SKM-1 treated with dmso at 0.1 percent for 144 hours (cell line): ENCODE results near the gene PTPN23.
A peak's percentile ranks its signal among the peaks of the same experiment; 100 is the strongest.
"Not testable (repeated sequence)": the region's sequence is repeated elsewhere in the genome, so short reads cannot be mapped to it uniquely, and the experiment has no call there.

ENCODE experiments used
- DNase-seq: peaks from one replicate; lab custom pipeline; 2025; ENCODE audit not compliant: unreplicated experiment; lab: John Stamatoyannopoulos, UW

The PTPN23 gene

DNA sequence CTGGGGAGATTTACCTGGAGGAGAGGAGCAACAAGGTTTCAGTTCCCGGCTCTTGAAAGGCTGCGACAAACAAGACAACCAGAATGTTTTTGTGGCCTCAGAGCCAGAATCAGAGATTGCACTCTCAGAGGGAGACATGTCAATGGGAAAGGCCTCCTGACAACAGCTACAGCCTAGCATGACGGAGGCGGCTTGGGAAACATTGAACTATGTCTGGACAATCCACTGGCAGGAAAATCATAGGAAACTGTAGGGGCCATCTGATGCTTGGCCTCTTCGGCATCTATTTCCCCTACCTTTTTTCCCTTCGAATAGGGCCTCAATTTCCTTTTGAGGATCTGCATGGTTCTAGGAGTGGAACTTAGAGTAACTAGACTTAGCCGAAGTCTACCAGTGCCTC lies 13.2 kb upstream of the PTPN23 start:
- no peak for DNase-seq

DNA sequence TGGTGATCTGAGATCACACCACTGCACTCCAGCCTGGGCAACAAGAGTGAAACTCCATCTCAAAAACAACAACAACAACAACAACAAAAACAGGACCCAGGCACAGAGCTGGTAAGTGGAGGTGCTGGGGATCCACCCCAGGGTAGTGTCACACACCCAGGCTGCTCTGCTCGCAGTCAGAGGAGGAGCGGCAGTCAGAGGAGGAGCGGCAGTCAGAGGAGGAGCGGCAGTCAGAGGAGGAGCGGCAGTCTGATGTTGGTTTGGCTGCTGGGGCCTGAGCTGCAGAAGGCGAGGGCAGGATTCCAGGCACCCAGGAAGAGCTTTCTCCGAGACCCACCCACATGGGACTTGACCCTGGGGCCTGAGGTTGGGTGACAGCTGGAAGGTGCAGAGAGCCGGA lies 10.8 kb upstream of the PTPN23 start:
- not testable (repeated sequence) for DNase-seq

DNA sequence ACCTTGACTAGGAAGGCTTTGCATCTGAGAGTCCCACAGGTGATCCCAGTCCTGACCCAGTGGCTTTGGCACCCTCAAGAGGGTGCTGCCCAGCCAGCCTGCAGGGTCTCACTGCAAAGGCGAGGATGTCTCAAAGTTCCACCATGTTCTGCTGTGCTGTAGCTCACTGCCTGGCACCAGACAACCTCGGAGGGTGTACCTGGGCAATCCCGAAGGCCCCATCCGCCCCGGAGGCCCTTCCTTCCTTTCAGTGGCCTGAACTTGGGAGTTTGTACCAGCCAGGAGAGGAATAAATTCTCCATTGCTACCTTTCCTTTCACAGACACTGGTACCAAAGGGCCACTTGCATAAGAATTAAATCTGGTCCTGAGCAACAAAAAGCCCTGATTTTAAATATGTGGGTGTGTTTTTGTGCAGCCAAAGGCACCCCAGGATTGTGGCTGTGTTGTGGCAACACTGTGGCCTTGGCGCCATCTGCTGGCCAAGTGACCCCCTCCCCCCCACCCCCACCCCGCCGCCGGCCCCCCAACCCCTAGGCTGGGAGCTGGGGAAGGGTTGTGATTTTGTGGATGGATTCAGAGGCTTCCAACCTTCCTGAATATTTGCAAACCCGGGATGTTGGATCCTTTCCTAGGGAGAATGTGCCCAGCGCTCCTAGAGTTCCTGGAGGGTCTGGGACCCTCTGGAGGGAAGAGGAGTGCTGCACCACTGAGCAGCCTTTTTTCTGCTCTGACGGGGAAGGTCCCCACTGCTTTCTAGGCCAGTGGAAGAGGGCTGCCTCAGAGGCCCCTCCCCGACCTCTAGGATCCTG lies 9.7 kb upstream of the PTPN23 start:
- no peak for DNase-seq

DNA sequence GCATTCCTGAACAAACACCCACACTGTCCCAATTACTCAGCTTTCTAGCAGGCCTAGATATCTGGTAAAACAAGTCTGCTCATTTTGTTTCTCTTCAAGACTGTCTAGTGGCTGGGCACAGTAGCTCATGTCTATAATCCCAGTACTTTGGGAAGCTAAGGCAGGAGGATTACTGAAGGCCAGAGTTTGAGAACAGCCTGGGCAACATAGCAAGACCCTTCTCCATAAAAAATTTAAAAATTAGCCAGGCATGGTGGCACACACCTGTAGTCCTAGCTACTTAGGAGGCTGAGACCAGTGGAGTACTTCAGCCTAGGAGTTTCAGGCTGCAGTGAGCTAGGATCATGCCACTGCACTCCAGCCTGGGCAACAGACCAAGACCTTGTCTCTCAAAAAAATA lies 6.2 kb upstream of the PTPN23 start:
- DNase-seq, result no peak

DNA sequence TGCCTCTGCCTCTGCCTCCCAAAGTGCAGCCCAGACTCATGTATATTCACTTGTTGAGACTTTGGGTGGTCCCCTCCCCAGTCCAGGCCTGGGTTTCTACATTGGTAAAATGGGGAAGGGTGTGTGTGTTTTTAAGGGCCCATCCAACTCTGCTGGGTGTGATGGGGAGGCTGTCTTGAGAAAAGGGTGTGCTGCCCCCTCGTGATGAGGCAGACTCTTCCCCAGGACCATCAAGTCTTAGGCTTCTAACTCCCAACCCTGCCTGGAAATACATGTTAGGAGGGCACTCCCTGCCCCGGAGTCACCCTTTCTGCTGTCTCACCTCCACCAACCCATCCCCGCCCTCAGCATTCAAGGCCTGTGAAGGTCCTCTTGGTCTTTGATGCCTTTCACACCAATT lies 4.4 kb upstream of the PTPN23 start:
- DNase-seq, result no peak

DNA sequence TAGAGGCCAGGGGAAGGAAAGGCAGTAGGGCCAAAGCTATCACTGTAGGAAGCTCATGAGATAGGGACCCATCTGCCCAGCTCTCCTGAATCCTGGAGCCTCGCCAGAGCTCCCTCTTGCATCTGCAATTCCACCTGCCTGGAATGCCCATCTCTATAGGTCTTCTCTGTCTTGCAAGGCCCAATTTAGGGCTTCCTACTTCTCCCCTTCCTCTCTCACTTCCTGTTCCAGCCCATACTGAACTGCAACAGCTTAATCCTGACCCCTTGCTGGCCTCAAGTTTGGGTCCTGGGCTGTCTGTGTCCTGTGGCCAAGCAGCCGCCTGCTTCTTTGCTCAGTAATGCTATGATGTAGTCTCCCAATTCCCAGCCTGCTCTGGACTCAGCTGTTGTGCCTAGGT lies 3.6 kb upstream of the PTPN23 start:
- peak; percentile 77 for DNase-seq

DNA sequence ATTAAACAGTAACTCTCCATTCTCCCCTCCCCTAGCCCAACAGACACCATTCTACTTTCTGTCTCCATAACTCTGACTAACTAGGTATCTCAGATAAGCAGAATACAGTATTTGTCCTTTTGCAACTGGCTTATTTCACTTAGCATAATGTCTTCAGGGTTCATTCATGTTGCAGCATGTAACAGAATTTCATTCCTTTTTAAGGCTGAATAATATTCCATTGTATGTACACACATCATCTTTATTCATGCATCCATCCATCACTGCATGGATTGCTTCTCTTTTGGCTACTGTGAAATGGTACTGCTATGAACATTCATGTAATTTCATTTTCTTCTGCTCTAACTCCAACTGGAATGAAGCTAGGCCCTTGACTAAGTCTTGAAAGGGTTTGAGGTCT lies 2.0 kb upstream of the PTPN23 start:
- no peak for DNase-seq

DNA sequence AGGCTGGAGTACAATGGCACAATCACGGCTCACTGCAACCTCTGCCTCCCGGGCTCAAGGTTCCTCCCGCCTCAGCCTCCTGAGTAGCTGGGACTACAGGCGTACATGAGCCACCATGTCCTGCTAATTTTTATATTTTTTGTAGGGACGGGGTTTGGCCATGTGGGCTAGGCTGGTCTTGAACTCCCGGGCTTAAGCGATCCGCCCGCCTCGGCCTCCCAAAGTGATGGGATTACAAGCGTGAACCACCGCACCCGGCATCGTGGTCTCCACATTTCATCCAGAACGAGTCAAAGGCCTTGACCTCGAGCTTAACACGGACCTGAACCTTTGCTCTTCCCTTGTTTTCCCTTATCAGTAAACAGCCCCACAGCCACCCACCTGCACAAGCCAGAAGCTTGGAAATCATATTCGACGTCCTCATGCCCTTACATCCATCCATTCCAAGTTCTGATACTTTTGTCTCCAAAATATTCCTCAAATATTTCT lies 1.4 kb upstream of the PTPN23 start:
- DNase-seq, result no peak

DNA sequence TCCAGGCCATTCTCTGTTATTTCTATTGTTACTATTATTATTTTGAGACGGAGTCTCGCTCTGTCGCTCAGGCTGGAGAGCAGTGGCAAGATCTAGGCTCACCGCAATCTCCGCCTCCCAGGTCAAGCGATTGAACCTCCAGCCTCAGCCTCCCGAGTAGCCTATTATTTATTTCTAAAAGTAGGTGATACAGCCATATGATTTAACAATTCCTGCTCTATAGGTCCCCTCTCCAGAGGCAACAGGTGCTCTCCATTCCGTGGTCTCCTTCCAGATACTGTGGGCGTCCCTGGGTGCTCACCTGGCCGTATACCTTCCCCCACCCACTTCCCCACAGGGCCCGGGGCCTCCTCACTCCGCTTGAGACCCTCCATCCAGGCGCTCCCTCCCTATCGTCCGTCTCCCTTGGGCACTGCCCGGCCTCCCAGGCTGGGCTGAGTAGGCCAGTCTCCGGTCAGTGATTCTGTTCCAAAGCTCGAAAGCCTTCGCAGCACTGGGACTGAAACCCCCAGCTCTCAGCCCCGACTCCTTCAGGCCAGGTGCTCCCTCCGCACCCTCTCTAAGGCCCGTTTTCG lies 708 bp upstream of the PTPN23 start:
- DNase-seq, result no peak

DNA sequence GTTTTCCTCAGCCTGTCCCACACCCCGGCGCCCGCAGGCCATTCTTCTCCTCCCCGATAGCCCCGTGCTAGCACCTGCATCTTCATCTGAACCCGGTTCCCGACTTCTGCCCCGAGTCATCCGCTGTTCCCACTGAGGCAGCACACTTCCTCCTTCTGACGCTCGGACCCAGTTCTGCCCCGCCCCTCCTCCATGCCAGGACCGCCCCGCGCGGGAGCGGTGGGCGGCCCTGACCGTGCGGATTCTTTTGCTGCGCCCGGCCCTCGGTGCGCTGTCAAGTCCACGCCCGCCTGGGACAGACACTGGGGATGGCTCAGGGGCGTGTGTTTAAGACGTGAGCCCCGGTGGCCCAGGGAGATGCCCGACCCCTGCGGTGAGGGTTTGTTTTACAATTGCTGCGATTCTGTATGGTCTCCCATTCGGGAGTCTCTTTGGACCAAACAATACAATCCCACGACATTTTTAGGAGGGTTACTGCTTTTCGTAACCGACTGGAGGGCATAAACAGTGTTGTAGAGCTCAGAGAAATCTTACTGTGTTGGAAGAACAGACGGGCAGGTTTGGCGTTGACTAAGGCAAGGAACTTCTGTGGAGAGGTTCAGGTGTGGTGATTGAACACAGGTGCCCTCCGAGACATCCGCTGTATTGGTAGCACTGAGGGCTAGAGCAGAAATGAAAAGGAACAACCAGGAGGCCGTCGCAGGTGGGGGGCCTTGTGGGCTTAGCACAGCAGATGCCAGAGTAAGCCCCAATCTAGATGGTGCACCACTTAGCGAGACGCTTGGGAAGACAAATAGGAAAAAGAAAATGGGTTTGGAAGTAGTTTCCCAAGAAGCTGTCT lies 716 bp downstream of the PTPN23 start:
- DNase-seq, result peak; percentile 78

DNA sequence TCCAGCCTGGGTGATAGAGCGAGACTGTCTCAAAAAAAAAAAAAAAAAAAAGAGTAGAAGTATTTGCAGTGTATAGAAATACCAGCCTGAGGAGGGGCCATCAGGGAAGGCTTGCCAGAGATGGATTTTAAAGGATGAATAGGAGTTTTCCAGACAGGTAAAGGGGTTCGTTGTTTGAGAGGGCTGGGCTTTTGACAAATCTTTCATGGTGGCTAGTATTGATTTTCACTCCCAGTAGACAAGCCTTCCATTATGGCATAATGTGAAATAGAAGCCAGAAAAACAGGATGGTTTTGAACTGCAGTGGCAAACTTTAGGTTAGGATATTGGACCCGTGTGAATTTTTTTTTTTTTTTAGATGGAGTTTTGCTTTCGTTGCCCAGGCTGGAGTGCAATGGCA lies 3.6 kb downstream of the PTPN23 start:
- DNase-seq, result no peak

DNA sequence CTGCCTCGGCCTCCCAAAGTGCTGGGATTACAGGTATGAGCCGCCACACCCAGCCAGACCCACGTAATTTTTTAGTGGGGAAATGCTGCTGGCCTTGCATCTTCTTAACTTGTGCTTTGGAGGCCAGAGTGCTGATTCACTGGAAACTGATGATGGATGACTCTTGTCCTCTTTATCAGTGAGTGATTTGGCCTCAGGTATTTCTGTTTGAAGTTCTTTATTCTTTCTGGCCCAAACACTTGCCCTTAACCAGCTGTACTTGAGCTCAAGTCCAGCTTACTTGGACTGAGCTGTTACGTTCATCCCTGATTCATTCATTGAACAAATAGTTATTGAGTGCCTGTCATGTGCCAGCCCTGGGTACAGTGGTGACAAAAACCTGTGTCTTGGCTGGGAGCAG lies 4.2 kb downstream of the PTPN23 start:
- no peak for DNase-seq

DNA sequence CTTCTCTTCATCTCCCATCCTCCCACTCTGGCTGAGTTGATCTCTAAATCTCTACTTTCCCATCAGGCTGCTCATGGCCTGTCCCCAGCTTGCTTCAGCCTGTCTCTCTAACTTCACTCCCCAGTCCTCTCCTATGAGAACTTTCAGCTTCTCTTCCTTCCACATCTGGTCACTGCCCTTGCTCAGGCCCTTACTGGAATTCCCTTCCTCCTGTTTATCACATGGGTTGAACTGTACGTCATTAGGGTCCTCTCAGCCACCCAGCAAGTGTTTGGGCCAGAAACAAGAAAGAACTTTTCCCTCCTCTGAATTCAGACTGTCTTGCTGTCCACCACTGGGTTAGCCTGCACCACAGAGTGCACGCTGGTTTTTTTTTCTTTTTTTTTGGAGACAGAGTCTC lies 5.0 kb downstream of the PTPN23 start:
- no peak for DNase-seq

DNA sequence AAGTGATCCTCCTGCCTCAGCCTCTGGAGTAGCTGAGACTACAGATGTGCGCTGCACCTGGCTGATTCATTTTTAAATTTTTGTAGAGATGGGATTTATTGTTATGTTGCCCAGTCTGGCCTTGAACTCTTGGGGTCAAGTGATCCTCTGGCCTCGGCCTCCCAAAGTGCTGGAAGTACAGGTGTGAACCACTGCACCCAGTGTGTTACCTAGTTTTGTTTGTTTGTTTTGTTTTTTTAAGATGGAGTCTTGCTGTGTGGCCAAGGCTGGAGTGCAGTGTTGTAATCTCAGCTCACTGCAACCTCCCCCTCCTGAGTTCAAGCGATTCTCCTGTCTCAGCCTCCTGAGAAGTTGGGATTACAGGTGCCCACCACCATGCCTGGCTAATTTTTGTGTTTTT lies 12.1 kb downstream of the PTPN23 start:
- DNase-seq, result no peak

DNA sequence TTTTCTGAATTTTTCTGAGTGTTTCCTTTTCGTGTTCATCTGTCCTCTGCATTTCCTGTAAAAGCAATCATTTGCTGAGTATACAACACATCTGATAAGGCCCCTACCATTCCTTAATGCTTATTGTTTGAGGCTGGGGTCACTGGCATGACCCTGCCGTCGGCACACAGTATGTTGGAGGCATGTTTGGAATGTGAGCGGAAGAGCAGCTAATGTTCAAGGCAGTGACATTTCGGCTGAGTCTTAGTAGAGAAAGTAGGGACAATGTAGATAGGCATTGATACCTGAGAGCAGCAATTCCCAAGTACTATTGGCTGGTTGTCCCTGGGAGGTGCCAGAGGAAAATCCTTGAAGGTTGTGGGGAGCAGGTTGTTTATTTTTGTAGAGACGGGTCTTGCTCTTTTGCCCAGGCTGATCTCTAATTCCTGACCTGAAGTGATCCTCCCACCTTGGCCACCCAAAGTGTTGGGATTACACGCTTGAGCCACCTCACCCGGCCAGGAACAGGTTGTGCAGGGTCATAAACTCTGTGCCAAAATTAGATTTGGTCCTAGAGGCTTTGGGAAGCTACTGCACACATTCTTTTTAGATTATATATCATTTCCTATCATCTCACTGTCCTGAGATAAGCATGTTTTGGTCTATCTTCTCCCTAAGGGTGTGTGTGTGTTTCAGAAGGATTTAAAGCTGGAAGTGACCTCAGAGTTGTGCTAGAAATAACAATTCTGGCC lies 13.5 kb downstream of the PTPN23 start:
- DNase-seq, result no peak

DNA sequence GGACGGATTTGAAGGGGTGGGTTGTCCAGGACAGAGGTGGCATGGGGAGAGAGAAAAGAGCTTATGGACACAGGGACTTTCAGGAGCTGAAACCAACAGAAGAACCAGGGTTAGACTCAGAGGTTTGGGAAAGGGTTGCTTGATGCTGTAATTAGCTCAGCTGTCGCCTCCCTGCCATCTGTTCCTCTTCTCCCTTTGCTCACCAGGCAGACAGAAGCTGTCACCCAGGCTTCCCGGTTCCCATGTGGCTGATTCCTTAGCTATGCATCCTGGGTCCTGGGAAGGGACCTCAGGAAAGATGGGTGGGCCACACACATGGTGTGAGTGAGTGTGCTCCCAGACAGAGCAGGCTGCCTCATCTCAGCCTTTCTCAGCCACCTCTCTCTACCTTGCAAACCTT lies 14.1 kb downstream of the PTPN23 start:
- DNase-seq, result no peak

DNA sequence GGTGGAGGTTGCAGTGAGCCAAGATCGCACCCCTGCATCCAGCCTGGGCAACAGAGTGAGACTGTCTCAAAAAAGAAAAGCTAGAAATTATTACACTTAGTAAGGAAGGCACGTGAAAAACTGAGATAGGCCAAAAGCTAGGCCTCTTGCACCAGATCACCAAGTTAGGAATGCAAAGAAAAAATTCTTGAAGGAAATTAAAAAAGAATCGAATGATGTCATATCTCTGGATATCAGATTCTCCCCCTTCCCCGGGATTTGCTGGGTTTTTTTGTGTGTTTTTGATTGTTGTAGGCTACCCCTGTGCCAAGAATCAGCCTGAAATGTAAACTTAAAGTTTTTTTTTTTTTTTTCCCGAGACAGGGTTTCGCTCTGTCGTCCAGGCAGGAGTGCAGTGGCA lies 17.4 kb downstream of the PTPN23 start:
- DNase-seq, result no peak

DNA sequence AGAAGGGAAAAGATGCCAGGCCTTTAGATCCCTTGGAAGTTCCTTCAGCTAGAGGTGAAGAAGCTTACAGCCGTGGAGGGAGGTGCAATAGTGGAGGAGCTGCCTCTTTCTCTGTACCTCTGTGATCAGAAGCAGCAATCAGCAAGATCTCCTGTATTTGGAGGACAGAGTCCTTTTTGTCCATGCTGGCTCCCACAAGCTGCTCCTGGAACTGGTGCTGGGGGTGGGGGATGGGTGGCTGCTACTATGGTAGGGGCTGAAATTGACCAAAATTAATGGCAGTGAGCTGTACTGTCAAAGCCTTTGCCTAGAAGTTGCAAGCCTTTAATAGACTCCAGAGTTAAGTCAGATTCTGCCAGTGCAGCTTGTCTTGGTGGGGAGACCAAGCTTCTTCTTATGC lies 18.2 kb downstream of the PTPN23 start:
- no peak for DNase-seq

DNA sequence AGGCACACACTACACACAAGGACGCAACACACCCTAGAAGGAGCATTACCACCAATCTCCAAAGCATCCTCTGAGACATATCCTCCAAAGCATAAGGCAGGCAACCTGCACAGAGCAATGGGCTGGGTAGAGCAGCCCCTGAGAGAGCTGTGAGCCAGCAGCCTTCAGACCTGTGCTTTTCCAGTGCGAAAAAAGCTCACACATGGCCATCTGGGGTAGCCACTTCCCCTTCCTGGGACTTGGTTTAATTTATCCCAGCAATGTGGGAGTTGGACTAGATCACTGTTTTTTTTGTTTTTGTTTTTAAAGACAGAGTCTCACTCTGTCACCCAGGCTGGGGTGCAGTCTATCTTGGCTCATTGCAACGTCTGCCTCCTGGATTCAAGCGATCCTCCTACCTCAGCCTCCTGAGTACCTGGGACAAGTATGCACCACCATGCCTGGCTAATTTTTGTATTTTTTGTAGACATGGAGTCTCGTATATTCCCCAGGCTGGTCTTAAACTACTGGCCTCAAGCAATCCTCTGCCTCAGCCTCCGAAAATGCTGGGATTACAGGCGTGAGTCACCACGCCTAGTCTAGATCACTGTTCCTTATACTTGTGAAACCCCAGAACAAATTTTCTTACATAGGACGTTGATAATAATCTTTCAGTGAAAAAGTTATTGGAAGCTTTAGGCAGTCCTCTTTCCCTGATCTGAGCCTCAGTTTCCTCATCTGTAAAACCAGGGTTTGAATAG lies 18.9 kb downstream of the PTPN23 start:
- DNase-seq, result no peak

DNA sequence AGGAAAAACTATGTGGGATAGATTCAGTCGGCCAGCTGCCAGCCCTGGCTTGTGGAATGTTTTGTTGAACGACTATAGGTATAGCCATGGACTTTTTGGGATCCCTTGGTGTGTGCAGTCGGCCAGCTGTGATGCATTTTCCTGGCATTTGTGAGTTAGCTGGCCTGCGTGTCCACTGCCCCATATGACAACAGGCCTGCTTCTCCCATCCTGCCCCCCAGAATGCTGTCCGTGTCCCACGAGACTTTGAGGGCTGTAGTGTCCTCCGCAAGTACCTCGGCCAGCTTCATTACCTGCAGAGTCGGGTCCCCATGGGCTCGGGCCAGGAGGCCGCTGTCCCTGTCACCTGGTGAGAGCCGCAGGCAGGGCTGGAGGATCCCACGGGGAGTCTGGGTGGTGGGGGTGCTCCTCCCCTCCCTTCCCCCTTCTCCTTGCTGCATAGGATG lies 23.6 kb downstream of the PTPN23 start:
- DNase-seq, result no peak
